PC-3 (cell line): Measurements from ENCODE around the gene ACSM5. TPM values are rescaled to one million over a fixed set of nuclear protein-coding genes. Genes with fewer than 3 reads are reported as not detected.
A peak's percentile ranks its signal among the peaks of the same experiment; 100 is the strongest.

ENCODE experiments used
- ATAC-seq: fragments of 200-7000 bp; cut with Tn5 transposase; 2 replicates; pipeline ENCODE4 v1.9.1; 2020; ENCODE audit warnings: mild to moderate bottlenecking, moderate library complexity
- Bru-seq: library from RNA; stranded (reverse); fragments of 400-500 nt; gene quantifications from one replicate; lab custom pipeline; 2021; lab: Mats Ljungman, UMichigan
- BruChase-seq, 2 experiments: library from RNA; stranded (reverse); fragments of 400-500 nt; gene quantifications; one replicate each; lab custom pipeline; 2021; lab: Mats Ljungman, UMichigan
- BruUV-seq: library from RNA; stranded (reverse); fragments of 400-500 nt; replicated peaks from 2 replicates; lab custom pipeline; 2021; lab: Mats Ljungman, UMichigan
- CTCF ChIA-PET: fragments of 300-600 bp; sonication (Branson Sonifier 250); formaldehyde crosslinking; loops from one replicate; lab custom pipeline; 2022; ENCODE audit warnings: antibody characterized with exemption; lab: Charles Lee
- POLR2A ChIA-PET: fragments of 300-600 bp; sonication (Branson Sonifier 250); formaldehyde crosslinking; loops from one replicate; lab custom pipeline; 2022; ENCODE audit warnings: antibody characterized with exemption; ENCODE audit not compliant: unreplicated experiment; lab: Charles Lee
- DNase-seq: peaks from one replicate; pipeline ENCODE4 v3.0.0-alpha.2; 2015
- H2AFZ ChIP-seq: fragments of 300-600 bp; sonication (generic); 2 replicates; pipeline ENCODE4 v1.6.0; 2016; ENCODE audit warnings: antibody characterized with exemption, low read length
- H3F3A ChIP-seq: fragments of 300-600 bp; sonication (generic); one replicate; pipeline ENCODE4 v1.6.0; 2017; ENCODE audit warnings: antibody characterized with exemption, low read length, control low read depth, mild to moderate bottlenecking; ENCODE audit not compliant: unreplicated experiment
- H3K27ac ChIP-seq: fragments of 300-600 bp; sonication (generic); 2 replicates; pipeline ENCODE4 v1.5.1; 2016; ENCODE audit warnings: mild to moderate bottlenecking, low read length
- H3K27me3 ChIP-seq: fragments of 300-600 bp; sonication (generic); 2 replicates; pipeline ENCODE4 v1.6.1; 2016; ENCODE audit warnings: low read length, mixed read lengths
- H3K36me3 ChIP-seq: fragments of 300-600 bp; sonication (generic); 2 replicates; pipeline ENCODE4 v1.6.1; 2016; ENCODE audit warnings: low read depth, mixed run types, low read length, mixed read lengths
- H3K4me1 ChIP-seq: fragments of 300-600 bp; sonication (generic); 2 replicates; pipeline ENCODE4 v1.5.1; 2016; ENCODE audit warnings: low read length; ENCODE audit not compliant: insufficient read depth
- H3K4me2 ChIP-seq: fragments of 300-600 bp; sonication (generic); 2 replicates; pipeline ENCODE4 v1.6.0; 2016; ENCODE audit warnings: low read length
- H3K4me3 ChIP-seq: fragments of 300-600 bp; sonication (generic); 2 replicates; pipeline ENCODE4 v1.5.1; 2016; ENCODE audit warnings: mild to moderate bottlenecking, low read length, mixed read lengths
- H3K79me2 ChIP-seq: fragments of 300-600 bp; sonication (generic); 2 replicates; pipeline ENCODE4 v1.6.1; 2017; ENCODE audit warnings: low read length, mixed read lengths
- H3K9ac ChIP-seq: fragments of 300-600 bp; sonication (generic); 2 replicates; pipeline ENCODE4 v1.6.0; 2016; ENCODE audit warnings: mild to moderate bottlenecking, low read length
- H3K9me2 ChIP-seq: fragments of 300-600 bp; sonication (generic); replicated peaks from 2 replicates; pipeline ENCODE4 v1.6.1; 2016; ENCODE audit warnings: mixed run types, low read length, mixed read lengths
- H3K9me3 ChIP-seq: fragments of 300-600 bp; sonication (generic); 2 replicates; pipeline ENCODE4 v1.6.1; 2016; ENCODE audit warnings: low read length, mixed read lengths
- H4K20me1 ChIP-seq: fragments of 300-600 bp; sonication (generic); 2 replicates; pipeline ENCODE4 v1.6.1; 2016; ENCODE audit warnings: low read length, mixed read lengths
- CTCF ChIP-seq: fragments of 300-600 bp; sonication (generic); conservative IDR thresholded peaks from 2 replicates; pipeline ENCODE4 v1.5.1; 2017; ENCODE audit warnings: antibody characterized with exemption, low read depth, mild to moderate bottlenecking, low read length
- EZH2 ChIP-seq: fragments of 300-600 bp; sonication (generic); IDR thresholded peaks from one replicate; pipeline ENCODE4 v1.6.1; 2017; ENCODE audit warnings: antibody characterized with exemption, mild to moderate bottlenecking, low read length; ENCODE audit not compliant: unreplicated experiment
- EZH2phosphoT487 ChIP-seq: fragments of 300-600 bp; sonication (generic); IDR thresholded peaks from 2 replicates; pipeline ENCODE4 v1.6.1; 2018; ENCODE audit warnings: mild to moderate bottlenecking, antibody characterized with exemption, low read length, borderline replicate concordance
- intact Hi-C: fragments of 100-400 bp; cut with micrococcal nuclease; formaldehyde crosslinking; loops from 2 replicates; pipeline ENCODE4 v1.9.0; 2023
- long read RNA-seq: library from polyadenylated mRNA; unstranded; transcript quantifications from one replicate; pipeline ENCODE4 v2.0.0, GENCODE V29; 2021; ENCODE audit not compliant: unreplicated experiment
- total RNA-seq: library from RNA; depleted of rRNA; stranded (reverse); fragments of >200 nt; gene quantifications from 2 replicates; pipeline ENCODE4 v1.2.3, GENCODE V29; 2014; rRNA removed

ACSM5 gene
- total RNA-seq (not detected in 2 replicates), Bru-seq, nascent RNA (percentile 3 among the genes with signal in this experiment), BruChase-seq, experiment 1, labeled RNA remaining after a 6-hour chase (not detected), BruChase-seq, experiment 2, labeled RNA remaining after a 2-hour chase (not detected)
- long read RNA-seq: 0 reads

GRCh38 chr16:20409398-20410120 lies at the start of gene ACSM5:
Gene ACSM5, plus strand, starts transcription at chr16:20409534. Its CDS starts 1,951 bp downstream, at chr16:20411485.
- Histone ChIP-seq H3K79me2 (no peaks in the 10 kb centered on the region), H3K9me3 (no peaks in the 10 kb centered on the region), H3K9me2 (no peaks in the 10 kb centered on the region), H3K27ac (no peak within 1 kb of the TSS), H3K9ac (no peak within 1 kb of the TSS), H3K4me3 (no peak within 1 kb of the TSS), H2AFZ (no peak within 1 kb of the TSS), H3K27me3 (no peaks in the 10 kb centered on the region), H3K36me3 (no peaks in the 10 kb centered on the region), H3K4me2 (no peak within 1 kb of the TSS), H3F3A (no peaks in the 10 kb centered on the region), H4K20me1 (no peaks in the 10 kb centered on the region), H3K4me1 (no peaks in the 10 kb centered on the region)
- intact Hi-C loops: no loop called here
- BruUV-seq: no TSS peak
- DNase-seq (no peak), ATAC-seq (no peak)
- TF ChIP-seq EZH2 (no peak), EZH2phosphoT487 (no peak), CTCF (no peak)
- POLR2A ChIA-PET: no interaction called here
- CTCF ChIA-PET: no interaction called here

- Histone ChIP-seq H3K27me3 (no peaks in the 10 kb centered on the region), H3K79me2 (no peaks in the 10 kb centered on the region), H3K27ac (no peak overlapping the region), H4K20me1 (no peaks in the 10 kb centered on the region), H2AFZ (no peak overlapping the region), H3K9ac (no peak overlapping the region), H3K4me2 (no peak overlapping the region), H3K36me3 (no peaks in the 10 kb centered on the region), H3K9me3 (no peaks in the 10 kb centered on the region), H3F3A (no peaks in the 10 kb centered on the region), H3K9me2 (no peaks in the 10 kb centered on the region), H3K4me1 (no peaks in the 10 kb centered on the region), H3K4me3 (no peak overlapping the region)
- BruUV-seq: no TSS peak
- ChIA-PET POLR2A (no interaction called here), CTCF (no interaction called here)
- TF ChIP-seq CTCF (peak; percentile 32; the same call in 1 of the 2 replicates), EZH2 (no peak)
- ATAC-seq: no peak
- intact Hi-C loops: no loop called here
- DNase-seq: no peak
These were observed 49.3 kb upstream of the ACSM5 start for GRCh38 chr16:20359997-20360396.

GRCh38 chr16:20363191-20363590 lies 46.1 kb upstream of the ACSM5 start:
- H3K36me3 ChIP-seq: no peaks in the 10 kb centered on the region
- H3K9ac ChIP-seq: no peak overlapping the region
- TF ChIP-seq CTCF (no peak), EZH2phosphoT487 (no peak), EZH2 (no peak)
- ChIA-PET POLR2A (no interaction called here), CTCF (no interaction called here)
- no peak overlapping the region for H3K4me2 ChIP-seq
- intact Hi-C loops: no loop called here
- H2AFZ ChIP-seq: no peak overlapping the region
- BruUV-seq: no TSS peak
- H4K20me1 ChIP-seq: no peaks in the 10 kb centered on the region
- no peaks in the 10 kb centered on the region for H3F3A ChIP-seq
- H3K4me1 ChIP-seq: no peaks in the 10 kb centered on the region
- no peak overlapping the region for H3K27ac ChIP-seq
- no peaks in the 10 kb centered on the region for H3K27me3 ChIP-seq
- no peaks in the 10 kb centered on the region for H3K79me2 ChIP-seq
- ATAC-seq (no peak), DNase-seq (no peak)
- H3K9me3 ChIP-seq: no peaks in the 10 kb centered on the region
- no peaks in the 10 kb centered on the region for H3K9me2 ChIP-seq
- H3K4me3 ChIP-seq: no peak overlapping the region
